Tibial nerve (tissue), 4 donors: Measurements from ENCODE around the gene PLCXD3. TPM values are rescaled to one million over a fixed set of nuclear protein-coding genes. Genes with fewer than 3 reads are reported as not detected.

Source experiments
- DNase-seq, 2 donors: peaks; one replicate each; pipeline ENCODE4 v3.0.0-alpha.2; 2019; ENCODE audit warnings: low spot score in 2 of 2
- H3K27ac ChIP-seq, 4 donors: fragments of 200-600 bp; sonication (generic) in 3 of 4; one replicate each; pipeline ENCODE4 v1.5.1; 2017 to 2019; ENCODE audit warnings: mild to moderate bottlenecking in 1 of 4
- H3K27me3 ChIP-seq, 2 donors: fragments of 200-600 bp; sonication (generic) in 1 of 2; one replicate each; pipeline versions ENCODE4 v1.5.1 to v1.6.0; 2017 to 2019
- H3K36me3 ChIP-seq, 3 donors: fragments of 200-600 bp; sonication (generic); one replicate each; pipeline ENCODE4 v1.5.1; 2018 to 2019
- H3K4me1 ChIP-seq, 4 donors: fragments of 200-600 bp; sonication (generic) in 3 of 4; one replicate each; pipeline ENCODE4 v1.5.1; 2017 to 2019
- H3K4me3 ChIP-seq, 4 donors: fragments of 200-600 bp; sonication (generic) in 3 of 4; one replicate each; pipeline ENCODE4 v1.5.1; 2017 to 2019; ENCODE audit warnings: mild to moderate bottlenecking in 1 of 4, moderate library complexity in 1 of 4
- H3K9me3 ChIP-seq, 4 donors: fragments of 200-600 bp; sonication (generic) in 3 of 4; one replicate each; pipeline ENCODE4 v1.5.1; 2017 to 2019
- EP300 ChIP-seq, 2 donors: sonication (generic); formaldehyde crosslinking; IDR thresholded peaks; one replicate each; pipeline ENCODE4 v1.6.1; 2017; ENCODE audit warnings: antibody characterized with exemption in 2 of 2, mild to moderate bottlenecking in 1 of 2
- POLR2A ChIP-seq, 2 donors: fragments of 450-650 bp; IDR thresholded peaks; one replicate each; pipeline ENCODE4 v1.6.1; 2017; ENCODE audit warnings: antibody characterized with exemption in 2 of 2, mild to moderate bottlenecking in 2 of 2, moderate library complexity in 2 of 2
- WGBS, 2 donors: methylation state at CpG; one replicate each; pipeline ENCODE4 v1.1.5; 2018; 5-methylcytosine and 5-hydroxymethylcytosine counted together
- total RNA-seq, 4 donors: library from RNA; depleted of rRNA; stranded (reverse); fragments of >200 nt; gene quantifications; one replicate each; pipeline ENCODE4 v1.1.0, GENCODE V29; 2016

Gene PLCXD3
- total RNA-seq, 4 donors from 2014 or later = 2.1 to 7.9 (median 7.0) TPM

DNA sequence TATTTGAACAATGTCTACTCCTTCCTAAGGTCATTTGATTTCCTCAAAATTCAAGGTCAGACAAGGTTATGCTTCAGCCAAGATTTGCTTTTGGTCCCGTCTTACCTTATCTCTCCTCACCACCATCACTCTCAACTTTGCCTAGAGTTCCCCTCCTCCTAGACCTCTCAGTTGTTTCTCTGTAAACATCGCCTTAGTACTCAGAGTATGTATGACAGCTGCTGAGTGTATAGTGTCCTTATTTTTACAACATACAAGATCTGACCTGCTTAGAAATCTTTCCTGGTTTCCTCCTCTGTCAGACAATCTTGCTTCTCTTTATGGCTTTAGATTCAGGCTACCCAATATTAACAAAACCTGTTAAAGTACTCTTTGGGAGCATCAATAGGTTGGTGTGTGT lies 247.1 kb downstream of the PLCXD3 start:
- DNase-seq = no peak
- WGBS, 2 donors = 82 to 85% methylated on average over 2 of the region's 2 CpGs
- H3K36me3 ChIP-seq = no peaks in the 10 kb centered on the region
- TF ChIP-seq POLR2A (IDR thresholded peaks at IDR 0.05) (no peak), EP300 (IDR thresholded peaks at IDR 0.05) (no peak)
- H3K4me3 ChIP-seq = no peak overlapping the region
- H3K27me3 ChIP-seq = no peaks in the 10 kb centered on the region
- H3K27ac ChIP-seq = no peak overlapping the region
- H3K4me1 ChIP-seq = no peaks in the 10 kb centered on the region
- no peaks in the 10 kb centered on the region for H3K9me3 ChIP-seq
